ENCODE measurements around the gene COL13A1.

COL13A1 gene

DNA sequence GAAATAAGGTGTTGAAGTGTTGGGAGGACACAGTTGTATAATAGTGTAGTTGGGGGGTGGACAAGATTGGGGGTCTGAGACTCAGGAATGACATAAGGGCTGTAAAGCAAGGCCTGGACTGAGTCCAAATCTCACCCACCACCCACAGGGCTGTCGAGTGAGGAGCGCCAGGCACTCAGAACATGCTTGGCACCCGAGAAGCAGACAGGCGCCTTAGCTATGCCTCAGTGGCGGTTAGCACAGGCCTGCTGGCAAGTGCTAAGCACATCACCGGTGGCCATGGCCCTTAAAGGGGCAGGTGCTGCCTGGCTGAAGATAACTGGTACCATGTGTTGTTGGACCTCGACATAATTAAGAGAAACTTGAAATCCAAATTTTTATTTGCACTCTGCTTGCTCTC is 90.7 kb downstream of the COL13A1 start:
- DNase-seq = no peak

DNA sequence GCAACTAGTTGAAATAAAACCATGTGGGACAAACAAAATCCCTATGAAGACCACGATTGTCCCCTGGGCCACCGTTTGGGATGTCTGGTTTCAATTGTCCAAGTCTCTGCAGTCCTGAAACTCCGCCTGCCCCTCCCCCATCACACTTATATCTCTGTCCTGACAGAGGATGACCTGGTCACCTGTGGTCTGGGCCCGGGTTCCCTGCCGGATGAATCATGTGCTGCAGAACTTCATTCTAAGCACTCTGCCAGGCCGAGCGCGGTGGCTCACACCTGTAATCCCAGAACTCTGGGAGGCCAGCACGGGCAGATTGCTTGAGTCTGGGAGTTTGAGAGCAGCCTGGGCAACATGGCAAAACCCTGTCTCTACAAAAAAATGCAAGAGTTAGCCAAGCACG is 91.1 kb downstream of the COL13A1 start:
- no peak for DNase-seq

DNA sequence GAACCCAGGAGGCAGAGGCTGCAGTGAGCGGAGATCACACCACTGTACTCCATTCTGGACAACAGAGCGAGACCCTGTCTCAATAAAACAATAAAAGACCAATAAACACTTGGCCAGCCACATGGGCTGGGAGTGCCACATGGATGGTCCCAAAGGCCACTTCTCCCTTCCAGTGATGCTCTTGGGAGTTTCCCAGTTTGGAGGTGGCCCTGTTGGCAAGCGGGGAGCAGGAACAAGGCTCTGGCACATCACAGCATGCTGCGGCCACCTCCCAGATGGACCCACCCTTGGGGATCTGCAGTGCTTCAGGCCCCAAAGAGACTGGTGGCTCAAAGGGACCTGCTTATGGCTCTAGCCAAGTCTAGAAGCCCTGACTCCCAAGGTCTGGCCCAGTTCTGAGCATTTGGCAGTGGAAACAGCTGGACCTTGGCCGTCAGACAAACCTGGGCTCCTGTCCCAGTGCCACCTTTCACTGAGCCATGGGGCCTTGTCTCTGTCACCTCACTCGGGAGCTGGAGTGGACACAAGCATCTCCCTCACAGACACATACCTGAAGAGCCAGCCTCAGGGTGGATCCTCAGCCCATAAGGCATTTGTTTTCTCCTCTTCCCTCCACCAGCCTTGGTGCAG is 91.7 kb downstream of the COL13A1 start:
- no peak for DNase-seq

DNA sequence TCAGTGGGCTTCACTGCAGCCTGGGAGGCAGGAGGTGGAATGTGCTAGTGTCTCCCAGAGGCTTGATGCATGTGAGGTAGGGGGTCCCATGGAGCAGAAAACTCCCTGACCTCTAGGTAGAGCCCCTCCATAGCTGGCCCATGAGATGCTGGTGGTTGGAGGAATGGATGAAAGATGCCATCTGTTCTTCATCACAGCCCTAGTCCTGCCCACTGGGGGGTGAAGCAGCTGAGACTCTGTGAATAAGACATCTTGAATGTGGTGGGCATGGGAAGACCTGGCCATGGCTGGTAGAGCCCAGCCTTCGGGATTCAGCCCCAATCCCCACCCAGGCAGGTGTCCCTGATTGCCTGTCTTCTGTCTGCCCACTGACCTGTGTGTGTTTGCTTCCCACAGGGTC is 92.5 kb downstream of the COL13A1 start:
- no peak for DNase-seq

DNA sequence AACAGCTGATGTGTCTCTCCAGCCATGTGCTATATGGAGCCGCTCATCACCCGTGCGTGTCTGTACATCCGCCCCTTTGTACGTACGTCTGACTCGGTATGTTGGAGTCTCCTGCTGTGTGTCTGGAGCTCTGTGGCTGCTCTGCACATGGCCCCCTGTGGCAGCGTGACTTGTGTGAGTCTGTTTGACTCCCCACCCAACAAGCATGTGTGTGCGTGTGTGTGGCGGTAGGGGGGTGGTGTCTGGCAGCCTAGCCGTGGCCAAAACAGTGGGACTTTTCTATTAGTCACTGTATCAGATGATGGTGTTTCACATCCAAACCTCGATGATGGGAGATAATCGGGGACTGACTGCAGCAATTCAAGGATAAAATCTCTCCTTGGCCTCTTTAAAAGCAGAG is 94.1 kb downstream of the COL13A1 start:
- DNase-seq = no peak

DNA sequence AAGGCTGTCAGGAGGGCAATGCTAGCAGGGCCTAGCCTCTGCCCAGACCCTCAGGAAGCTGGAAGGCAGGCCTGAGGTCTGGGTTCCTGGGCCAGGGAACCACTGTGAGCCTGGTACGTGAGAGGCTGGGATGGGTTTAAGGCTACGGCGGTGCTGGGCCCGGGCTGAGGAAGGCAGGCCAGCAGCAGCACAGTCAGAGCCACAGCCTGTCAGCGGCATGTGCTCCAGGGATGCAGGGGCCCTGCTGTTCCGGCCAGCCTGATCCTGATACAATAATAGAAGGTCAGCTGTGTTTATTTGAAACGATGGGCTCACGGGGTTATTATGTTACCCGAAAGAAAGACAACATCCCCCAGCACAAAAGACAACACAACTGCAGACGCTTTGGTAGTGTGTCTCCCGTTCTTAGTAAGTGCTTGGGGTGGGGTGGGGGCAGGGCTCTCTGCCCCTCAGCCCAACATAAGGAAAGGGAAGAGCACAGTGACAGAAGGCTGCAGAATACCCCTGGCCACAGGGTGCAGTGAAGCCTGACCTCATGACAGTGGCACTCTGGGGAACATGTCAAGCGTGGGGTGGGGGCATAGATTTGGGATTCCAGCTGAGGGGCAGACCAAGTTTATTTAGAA is 95.0 kb downstream of the COL13A1 start:
- DNase-seq = no peak

DNA sequence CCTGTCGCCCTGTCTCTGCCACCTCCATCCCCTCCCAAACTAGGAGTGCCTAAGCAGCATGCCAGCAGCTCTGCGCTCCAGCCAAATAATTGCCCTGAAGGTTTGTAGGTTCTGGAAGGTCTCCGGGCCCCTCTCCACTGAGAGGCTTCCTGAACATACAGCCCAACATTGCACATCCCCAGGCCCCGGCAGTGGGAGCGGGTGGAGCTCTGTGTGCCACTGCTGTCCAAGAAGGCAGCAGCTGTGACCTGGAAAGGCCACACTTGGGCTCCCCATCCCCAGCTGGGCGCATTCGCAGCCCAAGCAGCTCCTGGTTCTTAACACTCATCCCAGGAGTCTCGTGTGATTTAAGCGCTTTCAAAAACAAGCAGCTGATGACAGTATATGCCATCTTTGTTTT is 95.7 kb downstream of the COL13A1 start:
- no peak for DNase-seq

DNA sequence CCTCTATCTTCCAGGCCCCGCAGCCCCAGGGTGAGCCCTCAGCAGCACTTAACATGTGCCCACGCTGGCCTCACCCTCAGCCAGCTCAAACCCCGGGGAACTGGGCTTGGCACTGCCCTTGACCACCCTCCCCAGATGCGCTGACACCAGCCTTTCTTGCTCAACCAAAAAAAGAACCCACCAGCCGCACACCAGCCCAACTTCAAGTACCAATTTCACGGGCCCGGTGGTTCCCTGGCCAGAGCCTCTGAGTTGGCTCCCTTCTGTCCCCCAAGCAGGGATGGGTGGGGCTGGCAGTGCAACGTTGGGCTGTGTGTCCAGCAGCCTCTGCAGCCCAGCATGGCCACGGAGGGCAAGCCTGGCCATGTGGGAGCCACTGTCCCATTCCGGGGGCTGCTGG is 96.3 kb downstream of the COL13A1 start:
- DNase-seq = no peak

DNA sequence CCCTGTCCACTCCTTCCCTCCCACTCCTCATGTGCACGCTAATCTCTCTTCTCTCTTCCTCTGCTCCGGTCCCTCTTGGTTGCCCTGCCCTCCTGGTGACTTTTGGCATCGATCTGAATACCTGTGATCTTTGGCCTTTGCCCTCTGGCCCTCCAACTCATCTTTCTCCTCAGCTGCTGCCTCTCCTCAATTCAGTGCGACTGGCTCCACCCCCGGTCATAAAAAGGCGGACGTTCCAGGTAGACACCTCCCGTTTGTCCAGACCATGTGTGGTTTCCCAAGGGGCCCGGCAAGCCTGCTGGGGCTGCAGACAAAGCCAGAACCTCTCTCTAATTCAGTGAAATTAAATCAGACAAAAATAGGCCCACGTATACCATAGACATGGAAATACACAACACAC is 96.8 kb downstream of the COL13A1 start:
- no peak for DNase-seq

DNA sequence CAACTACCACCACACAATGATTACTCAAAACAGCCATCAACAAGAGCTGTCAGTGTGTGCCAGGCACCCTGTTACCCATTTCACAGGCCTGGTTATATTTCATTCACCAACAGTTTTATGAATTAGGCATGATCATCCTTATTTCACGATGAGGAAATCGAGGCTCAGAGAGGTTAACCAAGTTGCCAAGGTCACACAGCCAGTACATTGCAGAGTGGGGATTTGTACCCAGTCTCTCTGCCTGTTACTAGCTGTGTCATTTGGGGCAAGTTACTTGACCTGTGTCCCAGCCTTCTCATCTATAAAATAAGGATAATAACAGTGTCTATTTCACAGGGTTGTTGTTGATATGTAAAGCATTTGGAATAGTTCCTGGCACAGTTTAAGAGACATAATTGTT is 97.2 kb downstream of the COL13A1 start:
- DNase-seq = no peak

DNA sequence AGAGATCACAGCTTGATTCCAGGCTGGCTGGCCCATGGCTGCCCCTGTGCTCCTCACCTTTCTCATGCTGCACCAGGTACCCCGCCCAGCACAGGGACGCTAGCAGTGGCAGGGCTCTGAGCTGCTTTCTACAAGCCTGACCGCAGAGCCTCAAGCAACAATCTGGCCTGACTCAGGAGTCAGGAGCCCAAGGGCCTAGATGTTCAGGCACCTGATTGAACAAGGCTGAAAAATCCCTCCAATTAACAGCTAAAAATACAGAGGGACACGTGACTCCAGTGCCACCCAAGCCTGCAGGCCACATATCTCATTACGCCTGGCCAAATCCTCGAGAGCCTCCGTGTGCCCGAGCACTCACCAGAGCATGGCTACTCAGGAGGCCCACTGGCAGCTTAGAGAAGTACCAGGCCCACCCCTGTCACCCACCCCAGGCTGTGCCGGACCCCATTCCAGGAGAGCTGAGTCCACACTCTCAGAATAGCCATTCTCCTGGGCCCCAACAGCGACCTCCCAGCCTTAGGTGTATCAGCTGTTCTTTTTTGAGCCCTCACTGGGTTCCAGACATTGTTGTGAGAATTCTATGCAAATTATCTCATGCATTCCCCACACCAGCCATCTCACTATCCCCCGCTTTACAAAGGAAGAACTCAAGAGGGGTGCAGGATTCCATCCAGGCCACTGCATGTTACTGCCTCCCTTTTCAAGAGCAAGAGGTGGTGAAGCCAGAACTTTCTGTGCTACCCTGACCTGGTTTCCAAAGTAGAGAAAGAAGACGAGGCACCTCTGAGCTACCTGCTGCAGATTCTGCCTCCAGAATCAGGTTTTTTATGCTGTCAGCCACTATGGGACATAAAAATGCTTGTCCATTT is 98.3 kb downstream of the COL13A1 start:
- no peak for DNase-seq

DNA sequence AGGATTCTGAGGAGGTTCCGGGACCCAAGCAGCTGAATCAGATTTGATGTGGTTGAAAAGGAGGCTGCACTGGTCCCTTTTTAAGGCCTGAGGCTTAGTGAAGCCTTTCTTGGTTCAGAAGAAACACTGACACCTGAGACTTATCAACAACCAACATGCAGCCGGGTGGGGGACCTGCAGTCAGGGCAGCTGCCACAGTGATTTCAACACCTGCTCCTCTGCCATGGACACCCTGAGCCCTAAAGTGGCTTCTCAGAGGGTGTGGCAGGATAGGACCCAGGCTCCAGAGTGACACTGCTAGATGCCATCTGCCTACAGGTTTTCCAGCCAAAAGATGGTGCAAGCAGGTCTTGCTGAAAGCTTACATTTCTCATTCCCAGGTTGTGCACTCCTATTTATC is 99.3 kb downstream of the COL13A1 start:
- no peak for DNase-seq

DNA sequence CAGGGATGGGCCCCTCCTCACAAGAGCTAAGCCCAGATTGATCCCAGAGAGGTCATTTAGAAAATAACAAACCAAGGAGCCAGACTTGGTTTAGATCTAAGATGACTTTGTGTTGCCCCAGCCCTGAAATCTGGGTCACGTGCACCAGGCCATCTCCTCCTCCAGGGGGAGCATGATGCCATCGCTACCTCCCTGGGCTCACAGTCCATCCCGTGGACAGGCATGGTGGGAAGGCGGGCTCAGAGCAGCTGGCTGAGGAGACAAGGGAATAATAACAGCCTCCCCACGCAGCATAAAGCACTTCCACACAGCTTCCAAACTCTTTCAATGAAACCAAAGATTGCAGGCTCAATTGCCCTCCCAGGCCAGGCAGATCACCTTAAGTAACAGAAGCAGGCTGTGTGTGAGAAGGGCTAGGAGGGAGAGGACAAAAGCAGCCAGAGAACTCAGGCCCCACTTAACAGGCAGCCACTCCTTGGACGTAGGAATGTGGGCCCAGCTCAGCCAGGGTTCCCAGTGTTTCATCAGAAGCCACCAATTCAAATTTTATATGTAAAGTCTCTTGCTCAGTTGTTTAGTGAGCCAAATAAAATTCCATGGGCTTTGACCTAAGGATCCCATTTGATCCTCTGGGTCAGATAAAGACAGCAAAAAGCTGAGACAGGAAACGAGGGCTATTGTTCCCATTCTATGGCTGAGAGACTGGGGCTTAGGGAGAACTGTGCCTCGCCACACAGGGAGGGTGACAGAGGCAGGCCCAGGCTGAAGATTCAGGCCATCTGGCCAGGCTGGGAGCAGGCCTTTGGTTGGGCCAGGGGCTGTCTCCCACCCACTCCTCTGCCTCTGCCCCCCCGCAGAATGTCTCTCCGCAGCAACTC is 100.2 kb downstream of the COL13A1 start:
- DNase-seq = no peak

DNA sequence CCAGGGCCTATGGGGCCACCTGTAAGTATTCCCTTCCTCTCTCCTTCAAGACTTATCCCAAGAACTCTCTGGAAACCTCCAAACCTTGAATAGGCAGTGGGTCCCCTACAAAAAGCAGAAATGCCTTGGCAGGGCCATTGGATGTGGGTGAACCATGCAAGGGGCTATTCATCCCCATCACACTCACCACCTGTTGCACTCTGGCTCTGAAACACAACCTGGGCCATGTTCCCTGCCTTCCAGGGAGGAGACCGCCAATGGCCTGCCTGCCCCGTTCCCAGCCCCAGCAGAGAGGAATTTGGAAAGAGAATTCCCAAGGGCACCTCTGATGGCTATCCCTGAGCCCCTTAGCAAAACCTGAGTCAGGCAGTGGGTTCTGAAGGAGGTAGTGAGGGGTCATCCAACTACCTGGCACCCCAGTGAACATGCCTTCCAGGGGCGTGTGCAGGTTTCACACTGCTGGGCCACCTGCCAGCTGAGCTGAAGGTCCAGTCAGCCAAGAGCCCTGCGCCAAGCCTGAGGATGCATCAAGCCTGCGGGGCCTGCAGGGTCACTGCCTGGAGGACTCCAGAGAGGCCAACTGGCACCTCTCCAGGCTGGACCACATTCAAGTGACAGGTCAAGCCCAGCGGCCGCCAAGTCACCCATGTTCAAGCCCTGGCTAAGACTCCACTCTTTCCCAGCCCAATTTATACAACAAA is 101.3 kb downstream of the COL13A1 start:
- DNase-seq = no peak

DNA sequence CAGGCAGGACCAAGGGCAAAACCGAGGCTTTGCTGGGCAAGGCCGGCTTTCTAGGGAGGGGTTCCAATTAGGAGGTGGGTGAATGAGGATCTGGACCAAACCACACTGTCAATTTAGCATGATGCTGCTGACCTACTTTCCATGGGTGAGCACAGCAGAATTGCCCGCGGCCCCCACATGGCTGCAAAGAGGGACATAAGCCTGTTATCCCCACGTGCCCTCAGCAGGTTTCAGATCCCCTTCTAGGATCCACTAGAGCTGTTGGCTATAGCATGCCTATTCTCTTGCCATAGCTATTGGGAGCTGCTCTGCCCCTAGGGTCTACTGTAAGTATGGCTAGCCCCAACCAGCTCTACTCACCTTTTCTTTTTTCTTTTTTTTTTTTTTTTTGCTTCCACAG is 102.8 kb downstream of the COL13A1 start:
- DNase-seq = no peak

DNA sequence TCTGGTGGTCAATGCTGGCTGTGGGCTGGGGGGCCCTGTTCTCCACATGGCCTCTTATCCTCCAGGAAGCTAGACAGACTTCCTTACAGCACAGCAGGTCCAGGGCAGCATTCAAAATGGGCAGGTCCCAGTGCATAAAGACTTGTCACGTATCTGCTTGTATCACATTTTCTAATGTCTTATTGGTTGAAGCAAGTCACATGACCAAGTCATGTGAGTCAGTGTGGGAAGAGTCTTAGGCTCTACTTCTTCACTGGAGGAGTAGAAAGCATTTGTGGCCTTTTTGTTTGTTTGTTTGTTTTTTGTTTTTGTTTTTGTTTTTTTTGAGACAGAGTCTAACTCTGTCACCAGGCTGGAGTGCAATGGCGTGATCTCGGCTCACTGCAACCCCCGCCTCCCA is 104.7 kb downstream of the COL13A1 start:
- no peak for DNase-seq

DNA sequence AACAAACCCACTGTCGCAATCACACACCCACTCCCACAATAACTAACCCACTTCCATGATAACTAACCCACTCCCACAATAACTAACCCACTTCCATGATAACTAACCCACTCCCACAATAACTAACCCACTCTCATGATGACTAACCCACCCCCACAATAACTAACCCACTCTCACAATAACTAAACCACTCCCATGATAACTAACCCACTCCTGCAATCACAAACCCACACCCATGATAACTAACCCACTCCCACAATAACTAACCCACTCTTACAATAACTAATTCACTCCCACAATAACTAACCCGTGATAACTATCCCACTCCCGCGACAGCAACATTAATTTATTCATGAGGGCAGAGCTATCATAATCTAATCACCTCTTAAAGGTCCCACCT is 105.8 kb downstream of the COL13A1 start:
- no peak for DNase-seq

DNA sequence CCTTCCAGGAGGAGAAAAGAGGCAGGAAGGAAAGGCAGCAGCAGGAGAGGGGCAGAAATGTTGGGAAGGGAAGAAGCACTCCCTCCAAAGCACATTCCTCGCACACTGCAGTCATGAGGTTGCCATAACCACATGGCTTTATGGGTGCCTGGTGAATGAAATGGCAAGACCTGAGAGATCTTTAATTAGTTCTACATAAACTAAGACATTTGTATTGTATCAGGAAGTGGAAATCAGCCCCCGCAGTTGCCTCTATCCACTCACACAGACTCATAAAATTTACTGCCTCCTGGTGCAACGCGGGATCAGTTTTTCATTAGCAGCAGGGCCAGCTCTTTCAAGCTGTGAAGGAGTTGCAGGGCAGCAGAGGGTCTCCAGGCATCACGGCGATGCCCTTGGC is 106.4 kb downstream of the COL13A1 start:
- no peak for DNase-seq

DNA sequence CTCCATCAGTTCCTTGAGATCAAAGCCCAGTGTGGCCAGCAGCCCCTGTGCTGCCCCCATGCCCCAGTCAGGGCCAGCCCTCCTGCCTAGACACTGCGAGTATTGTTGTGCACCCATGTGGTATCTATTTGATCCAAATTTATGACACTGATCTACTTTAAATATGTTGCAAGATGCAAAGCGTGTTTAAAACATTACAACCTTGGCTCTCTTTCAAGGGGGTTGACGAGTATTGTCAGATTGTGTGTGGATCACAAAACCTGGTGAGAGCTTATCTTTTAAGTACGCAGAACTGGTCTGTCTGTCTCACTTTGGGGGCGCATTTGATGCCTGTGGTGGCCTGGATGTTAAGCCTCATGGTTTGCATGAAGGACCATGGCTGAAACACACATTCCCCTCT is 108.9 kb downstream of the COL13A1 start:
- no peak for DNase-seq

DNA sequence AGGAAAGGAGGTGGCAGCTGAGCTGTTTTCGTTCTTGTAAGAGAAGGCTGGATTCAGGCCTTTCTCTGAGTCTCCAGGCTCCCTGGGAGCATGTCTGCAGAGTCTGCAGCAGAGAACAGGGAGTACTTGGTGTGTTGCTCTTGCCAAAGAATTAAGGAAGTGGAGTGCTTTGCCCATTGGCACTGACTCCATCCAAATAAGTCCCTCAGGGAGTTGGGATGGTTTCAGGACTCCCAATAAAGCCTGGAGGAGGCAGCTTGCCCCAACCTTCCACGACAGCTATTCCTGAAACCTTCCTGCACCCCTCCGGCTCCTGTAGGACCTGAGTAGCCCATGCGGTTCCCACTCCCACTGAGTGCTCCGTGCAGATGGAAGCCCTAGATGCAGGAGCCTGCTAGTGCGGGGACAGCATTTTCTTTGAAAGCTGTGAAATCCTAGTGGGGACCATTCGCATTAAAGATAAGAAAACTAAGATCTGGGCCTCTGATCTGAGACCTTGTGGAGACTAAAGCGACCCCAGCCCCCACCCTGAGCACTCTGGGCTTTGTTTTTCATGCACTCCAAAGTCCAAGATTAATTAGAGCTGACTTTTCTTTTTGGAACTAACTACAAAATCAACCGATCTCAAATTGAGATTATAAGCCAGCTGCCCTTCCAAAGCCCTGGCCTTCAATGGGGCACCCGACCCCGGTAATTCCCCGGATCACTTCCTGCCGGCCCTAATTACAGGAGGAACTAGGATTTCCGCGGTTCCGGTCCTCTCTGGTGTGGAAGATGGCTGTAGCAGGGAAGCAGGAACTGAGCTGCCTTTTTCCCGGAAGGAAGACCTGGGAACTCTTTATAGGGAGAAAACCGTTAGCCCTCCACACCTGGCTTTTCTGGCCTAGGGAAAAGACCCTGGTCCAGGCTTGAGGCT is 110.2 kb downstream of the COL13A1 start:
- no peak for DNase-seq

DNA sequence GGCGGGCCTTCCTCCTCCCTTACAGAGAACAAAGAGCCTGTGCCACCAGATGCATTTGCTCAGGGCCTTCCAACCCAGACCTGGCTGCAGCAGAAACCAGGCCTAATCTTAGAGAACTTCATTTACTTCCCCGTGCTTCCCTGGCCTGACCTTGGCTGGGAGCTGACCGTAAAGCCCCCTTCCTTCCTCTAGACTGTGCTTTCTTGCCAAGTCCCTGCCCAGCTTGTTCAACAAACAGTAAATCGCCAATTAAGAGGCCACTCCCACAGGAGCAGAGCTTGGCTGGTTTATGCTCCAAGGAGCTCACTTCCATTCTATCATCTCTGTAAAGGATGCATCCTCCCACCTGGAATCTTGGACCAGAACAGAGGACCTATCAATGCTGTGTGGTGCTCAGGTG is 110.9 kb downstream of the COL13A1 start:
- no peak for DNase-seq
